HCT116 (cell line): Measurements from ENCODE around the gene PGC. TPM values are rescaled to one million over a fixed set of nuclear protein-coding genes. Genes with fewer than 3 reads are reported as not detected.

Source experiments
- ATAC-seq: fragments of 200-7000 bp; cut with Tn5 transposase; 2 replicates; pipeline ENCODE4 v1.9.1; 2020; ENCODE audit warnings: mild to moderate bottlenecking, moderate library complexity
- BruUV-seq: library from RNA; stranded (reverse); fragments of 400-500 nt; replicated peaks from 2 replicates; lab custom pipeline; 2021; lab: Mats Ljungman, UMichigan
- CTCF ChIA-PET: fragments of 300-600 bp; sonication (Branson Sonifier 250); formaldehyde crosslinking; loops from one replicate; lab custom pipeline; 2021; ENCODE audit warnings: antibody characterized with exemption; lab: Charles Lee
- POLR2A ChIA-PET: fragments of 300-600, 350-600 bp; sonication (Branson Sonifier 250); formaldehyde crosslinking; loops from one replicate; lab custom pipeline; 2021; ENCODE audit warnings: antibody characterized with exemption; lab: Charles Lee
- RAD21 ChIA-PET, 2 experiments: fragments of 300-600 bp; sonication (Branson Sonifier 250); formaldehyde crosslinking; loops; one replicate each; lab custom pipeline; 2023; ENCODE audit warnings: low total read pairs in 2 of 2; ENCODE audit not compliant: uncharacterized antibody in 2 of 2, unreplicated experiment in 2 of 2, low non-redundant PET in 1 of 2; lab: Charles Lee
- DNase-seq: peaks from one replicate; pipeline ENCODE4 v3.0.0-alpha.2; 2010; ENCODE audit warnings: low read depth, low spot score
- H2AFZ ChIP-seq: fragments of 200-600 bp; shearing (Covaris generic), sonication (generic); 2 replicates; pipeline ENCODE4 v1.6.1; 2017; ENCODE audit warnings: low read depth, mixed run types, mixed read lengths, antibody characterized with exemption, low read length; ENCODE audit not compliant: poor library complexity, severe bottlenecking
- H3K27ac ChIP-seq: 2 replicates; pipeline ENCODE4 v1.5.1; 2012; ENCODE audit warnings: low read depth, low read length
- H3K27me3 ChIP-seq: fragments of 200-600 bp; sonication (generic); 2 replicates; pipeline ENCODE4 v1.6.1; 2016; ENCODE audit warnings: mixed run types, low read length, mixed read lengths; ENCODE audit not compliant: insufficient read depth
- H3K36me3 ChIP-seq, 2 experiments: fragments of 200-500 bp in 1 of 2; fragments of 200-600 bp in 1 of 2; sonication (Bioruptor generic) in 1 of 2; sonication (generic) in 1 of 2; 2 replicates each; pipeline versions ENCODE4 v1.5.1 to v1.6.1; 2014 to 2016; ENCODE audit warnings: low read length in 2 of 2, inconsistent platforms in 1 of 2, mixed read lengths in 1 of 2, mixed run types in 1 of 2; ENCODE audit not compliant: insufficient read depth in 2 of 2, control insufficient read depth in 1 of 2
- H3K4me1 ChIP-seq, 2 experiments: fragments of 200-600 bp in 1 of 2; sonication (generic) in 1 of 2; 2 replicates each; pipeline versions ENCODE4 v1.5.1 to v1.6.1; 2012 to 2017; ENCODE audit warnings: low read length in 2 of 2, inconsistent platforms in 1 of 2, mild to moderate bottlenecking in 1 of 2, mixed read lengths in 1 of 2, mixed run types in 1 of 2, moderate library complexity in 1 of 2; ENCODE audit not compliant: insufficient read depth in 2 of 2, control insufficient read depth in 1 of 2
- H3K4me2 ChIP-seq: fragments of 200-600 bp; sonication (generic); 2 replicates; pipeline ENCODE4 v1.6.1; 2017; ENCODE audit warnings: mixed run types, low read length, mixed read lengths
- H3K4me3 ChIP-seq, 2 experiments: fragments of 200-600 bp in 1 of 2; sonication (generic) in 1 of 2; replicated peaks in 1 of 2; 2 replicates each; pipeline ENCODE4 v1.5.1; 2011 to 2016; ENCODE audit warnings: low read length in 2 of 2, control low read depth in 1 of 2, low read depth in 1 of 2, mild to moderate bottlenecking in 1 of 2, mixed read lengths in 1 of 2, mixed run types in 1 of 2
- H3K79me2 ChIP-seq: fragments of 200-600 bp; sonication (generic); 2 replicates; pipeline ENCODE4 v1.6.1; 2017; ENCODE audit warnings: mild to moderate bottlenecking, mixed run types, low read length, moderate library complexity, mixed read lengths; ENCODE audit not compliant: insufficient read depth
- H3K9ac ChIP-seq: fragments of 200-600 bp; sonication (generic); 2 replicates; pipeline ENCODE4 v1.6.1; 2016; ENCODE audit warnings: low read length, mixed read lengths
- H3K9me2 ChIP-seq: fragments of 200-600 bp; sonication (generic), shearing (Covaris generic); 2 replicates; pipeline ENCODE4 v1.6.1; 2017; ENCODE audit warnings: mixed run types, mild to moderate bottlenecking, moderate library complexity; ENCODE audit not compliant: insufficient read depth
- H3K9me3 ChIP-seq, 2 experiments: fragments of 200-500 bp in 1 of 2; fragments of 200-600 bp in 1 of 2; sonication (Bioruptor generic) in 1 of 2; sonication (generic) in 1 of 2; 2 replicates each; pipeline ENCODE4 v1.6.1; 2014 to 2017; ENCODE audit warnings: low read length in 2 of 2, mixed read lengths in 2 of 2, inconsistent platforms in 1 of 2, low read depth in 1 of 2, mild to moderate bottlenecking in 1 of 2, mixed run types in 1 of 2, moderate library complexity in 1 of 2; ENCODE audit not compliant: control insufficient read depth in 1 of 2, insufficient read depth in 1 of 2
- H4K20me1 ChIP-seq: fragments of 200-600 bp; sonication (generic), shearing (Covaris generic); 2 replicates; pipeline ENCODE4 v1.6.1; 2017; ENCODE audit warnings: mixed run types, mild to moderate bottlenecking, moderate library complexity; ENCODE audit not compliant: insufficient read depth
- ATF3 ChIP-seq: IDR thresholded peaks from 2 replicates; pipeline ENCODE4 v1.6.1; 2012
- CEBPB ChIP-seq: IDR thresholded peaks from 2 replicates; pipeline ENCODE4 v1.6.1; 2012; ENCODE audit warnings: low read depth
- EGR1 ChIP-seq: IDR thresholded peaks from 2 replicates; pipeline ENCODE4 v1.6.1; 2012; ENCODE audit warnings: low read depth
- EZH2 ChIP-seq: fragments of 200-600 bp; sonication (generic); IDR thresholded peaks from 2 replicates; pipeline ENCODE4 v1.6.1; 2017; ENCODE audit warnings: antibody characterized with exemption, mixed run types
- FOSL1 ChIP-seq: IDR thresholded peaks from 2 replicates; pipeline ENCODE4 v1.6.1; 2012; ENCODE audit warnings: low read depth
- JUND ChIP-seq: IDR thresholded peaks from 2 replicates; pipeline ENCODE4 v1.6.1; 2012
- MAX ChIP-seq: IDR thresholded peaks from 2 replicates; pipeline ENCODE4 v1.6.1; 2012
- POLR2AphosphoS5 ChIP-seq: IDR thresholded peaks from 2 replicates; pipeline ENCODE4 v1.6.1; 2011; ENCODE audit warnings: mild to moderate bottlenecking, low read depth, low read length, moderate library complexity
- RAD21 ChIP-seq: IDR thresholded peaks from 2 replicates; pipeline ENCODE4 v1.6.1; 2012; ENCODE audit warnings: low read depth, mild to moderate bottlenecking
- REST ChIP-seq: IDR thresholded peaks from 2 replicates; pipeline ENCODE4 v1.6.1; 2012; ENCODE audit warnings: low read depth
- SIN3A ChIP-seq: IDR thresholded peaks from 2 replicates; pipeline ENCODE4 v1.6.1; 2012; ENCODE audit warnings: low read depth
- SP1 ChIP-seq: IDR thresholded peaks from 2 replicates; pipeline ENCODE4 v1.6.1; 2012; ENCODE audit warnings: low read depth
- ZFX ChIP-seq: fragments of 450-650 bp; IDR thresholded peaks from 2 replicates; pipeline ENCODE4 v1.6.1; 2017
- intact Hi-C: fragments of 100-400 bp; cut with micrococcal nuclease; formaldehyde crosslinking; loops from 2 replicates; pipeline ENCODE4 v1.10.0; 2022
- total RNA-seq: library from RNA; stranded (reverse); gene quantifications from one replicate; pipeline ENCODE4 v1.2.1, GENCODE V29; 2021; ENCODE audit not compliant: unreplicated experiment

PGC gene
- total RNA-seq, 1 experiment from 2014 or later = 1.2 TPM

GRCh38 chr6:41774841-41775240 lies 27.6 kb upstream of the PGC start:
- H3K27me3 ChIP-seq = no peaks in the 10 kb centered on the region
- ATAC-seq (no peak), DNase-seq (no peak)
- H3K9me3 ChIP-seq = no peaks in the 10 kb centered on the region
- H3K27ac ChIP-seq = no peak overlapping the region
- RAD21 ChIA-PET = no interaction called here
- CTCF ChIA-PET = interaction anchor here (1.0 kb wide), 1 partner anchor 70 kb away, joined by 4 read pairs; no protein-coding TSS in a partner anchor
- H3K9me2 ChIP-seq = no peaks in the 10 kb centered on the region
- TF ChIP-seq SP1 = no peak
- no peak for TF ChIP-seq EGR1
- no peak for TF ChIP-seq ATF3
- no peak for TF ChIP-seq SIN3A
- no peak for TF ChIP-seq POLR2AphosphoS5
- no peak for TF ChIP-seq JUND
- no peak for TF ChIP-seq ZFX
- no peak for TF ChIP-seq RAD21
- no peaks in the 10 kb centered on the region for H3K79me2 ChIP-seq
- BruUV-seq = no TSS peak
- intact Hi-C loops = loop anchor here (10.0 kb wide), 1 partner anchor 170 kb away; no protein-coding TSS in a partner anchor
- no peak overlapping the region for H2AFZ ChIP-seq
- H3K4me1 ChIP-seq = peaks cover 4 to 10% of the 10 kb centered on the region in 2 experiments; a peak in 1 of 4 replicates
- H4K20me1 ChIP-seq = no peaks in the 10 kb centered on the region
- H3K9ac ChIP-seq = no peak overlapping the region
- no peak overlapping the region for H3K4me2 ChIP-seq
- H3K36me3 ChIP-seq = peaks cover 0 to 5% of the 10 kb centered on the region in 2 experiments; a peak in 2 of 4 replicates
- no peak overlapping the region for H3K4me3 ChIP-seq
- POLR2A ChIA-PET = no interaction called here

GRCh38 chr6:41771058-41771983 lies 24.1 kb upstream of the PGC start:
- ChIA-PET POLR2A (no interaction called here), CTCF (no interaction called here), RAD21 (no interaction called here)
- peaks cover 0 to 5% of the 10 kb centered on the region in 2 experiments; a peak in 2 of 4 replicates for H3K36me3 ChIP-seq
- H3K9me2 ChIP-seq = no peaks in the 10 kb centered on the region
- no peak for ATAC-seq
- H3K4me3 ChIP-seq = no peak overlapping the region
- H3K4me1 ChIP-seq = peaks cover 8 to 21% of the 10 kb centered on the region in 2 experiments; a peak in 3 of 4 replicates
- no peaks in the 10 kb centered on the region for H4K20me1 ChIP-seq
- no peaks in the 10 kb centered on the region for H3K79me2 ChIP-seq
- H3K27ac ChIP-seq = no peak overlapping the region
- BruUV-seq = no TSS peak
- no peaks in the 10 kb centered on the region for H3K27me3 ChIP-seq
- no peak overlapping the region for H2AFZ ChIP-seq
- H3K4me2 ChIP-seq = no peak overlapping the region
- DNase-seq = no peak
- intact Hi-C loops = loop anchor here (10.0 kb wide), 1 partner anchor 167 kb away; no protein-coding TSS in a partner anchor
- no peaks in the 10 kb centered on the region for H3K9me3 ChIP-seq
- no peak overlapping the region for H3K9ac ChIP-seq
- TF ChIP-seq EZH2 = no peak
- no peak for TF ChIP-seq CEBPB
- TF ChIP-seq POLR2AphosphoS5 = no peak
- TF ChIP-seq EGR1 = no peak
- no peak for TF ChIP-seq MAX
- TF ChIP-seq FOSL1 = no peak
- no peak for TF ChIP-seq REST
- no peak for TF ChIP-seq ATF3
